LHCN-M2 (cell line): Measurements from ENCODE around the gene CLSTN1. TPM values are rescaled to one million over a fixed set of nuclear protein-coding genes. Genes with fewer than 3 reads are reported as not detected.
A peak's percentile ranks its signal among the peaks of the same experiment; 100 is the strongest.
"Not testable (repeated sequence)": the region's sequence is repeated elsewhere in the genome, so short reads cannot be mapped to it uniquely, and the experiment has no call there.

Experiments
- DNase-seq: peaks from one replicate; pipeline ENCODE4 v3.0.0-alpha.2; 2012; ENCODE audit warnings: low read depth
- total RNA-seq: library from RNA; depleted of rRNA; stranded (reverse); fragments of >200 nt; gene quantifications from 2 replicates; pipeline ENCODE4 v1.2.3, GENCODE V29; 2014

CLSTN1 gene
- total RNA-seq, 1 experiment from 2014 or later: 32.3 TPM

- DNase-seq: no peak
These were observed 2.3 kb upstream of the CLSTN1 start for GRCh38 chr1:9826087-9826486.

DNA sequence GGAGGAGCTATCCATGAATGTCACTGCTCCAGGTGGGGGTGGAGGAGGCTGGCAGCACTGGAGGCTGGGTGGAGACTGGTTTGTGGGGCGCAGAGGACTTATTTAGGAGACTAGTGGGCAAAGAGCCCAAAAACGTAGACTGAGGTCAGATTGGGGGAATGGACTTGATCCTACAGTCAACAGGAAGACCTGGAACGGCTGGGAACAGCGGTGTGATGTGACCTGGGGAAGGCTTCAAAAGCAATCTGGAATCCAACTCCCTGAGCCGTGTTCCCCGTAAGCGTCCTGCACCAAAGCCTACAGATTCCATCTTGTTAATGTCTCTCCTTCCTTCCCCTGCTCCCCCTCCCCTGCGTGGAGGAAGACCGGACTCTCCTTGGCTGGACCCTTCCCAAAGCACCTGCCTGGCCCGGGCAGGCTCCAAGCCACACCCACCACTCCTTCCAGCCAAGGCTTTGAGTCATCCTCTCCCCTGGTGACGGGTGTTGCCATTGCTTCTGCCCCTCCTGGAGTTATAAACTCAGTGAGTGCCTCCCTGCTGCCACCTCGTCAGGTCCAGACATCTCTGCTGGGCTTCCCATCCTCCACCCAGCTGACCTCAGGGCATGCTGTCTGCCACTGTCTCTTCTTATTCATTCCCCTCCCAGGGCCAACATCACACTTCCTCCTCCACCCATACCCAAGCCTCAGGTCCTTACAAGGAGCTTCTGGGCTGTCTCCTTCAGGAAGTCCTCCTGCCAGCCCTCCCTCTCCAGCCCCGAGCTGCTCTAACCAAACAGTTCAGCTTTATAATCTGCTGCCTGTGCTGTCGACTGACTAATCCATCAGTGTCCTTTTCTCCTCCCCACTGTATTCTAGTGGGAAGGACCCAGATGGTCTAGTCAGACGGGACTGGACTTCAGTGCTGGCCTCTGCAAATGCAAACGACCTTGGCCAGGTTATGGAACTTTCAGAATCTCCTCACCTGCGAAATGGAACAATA is 1.6 kb upstream of the CLSTN1 start:
- DNase-seq: peak; percentile 54

GRCh38 chr1:9824702-9825089 is 931 bp upstream of the CLSTN1 start:
- no peak for DNase-seq

DNA sequence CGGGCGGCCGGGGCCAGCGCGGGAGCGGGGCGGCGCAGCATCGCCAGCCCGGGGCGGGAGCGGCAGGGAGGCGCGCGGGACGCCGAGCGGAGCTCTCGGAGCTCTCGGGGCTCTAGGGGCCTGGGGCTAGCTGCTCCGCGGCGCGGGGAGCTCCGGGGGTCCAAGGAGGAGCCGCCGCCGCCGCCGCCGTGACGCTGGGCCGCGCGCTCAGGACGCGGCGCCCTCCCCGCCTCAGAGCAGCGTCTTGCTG is 147 bp downstream of the CLSTN1 start:
- no peak for DNase-seq

- DNase-seq: peak; percentile 9
These were observed 670 bp downstream of the CLSTN1 start for GRCh38 chr1:9822897-9823692.

DNA sequence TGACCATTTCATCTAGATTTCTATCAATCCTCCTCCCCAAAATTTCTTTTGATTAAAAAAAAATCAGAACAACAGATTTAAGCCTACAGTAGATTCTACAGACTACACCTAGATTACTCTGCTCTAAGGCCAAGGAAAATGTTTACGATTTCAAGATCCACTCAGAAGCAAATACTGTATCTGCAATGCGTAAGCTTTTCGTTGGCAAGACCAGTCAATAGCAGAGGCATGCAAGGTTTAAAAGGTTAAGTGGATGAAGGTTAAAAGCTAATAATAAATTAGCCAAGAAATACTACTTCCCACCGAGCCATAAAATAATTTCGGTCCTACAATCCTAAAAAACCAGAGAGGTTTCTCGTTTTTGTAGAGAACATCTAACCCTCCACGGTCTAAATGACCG is 1.3 kb downstream of the CLSTN1 start:
- DNase-seq: no peak

DNA sequence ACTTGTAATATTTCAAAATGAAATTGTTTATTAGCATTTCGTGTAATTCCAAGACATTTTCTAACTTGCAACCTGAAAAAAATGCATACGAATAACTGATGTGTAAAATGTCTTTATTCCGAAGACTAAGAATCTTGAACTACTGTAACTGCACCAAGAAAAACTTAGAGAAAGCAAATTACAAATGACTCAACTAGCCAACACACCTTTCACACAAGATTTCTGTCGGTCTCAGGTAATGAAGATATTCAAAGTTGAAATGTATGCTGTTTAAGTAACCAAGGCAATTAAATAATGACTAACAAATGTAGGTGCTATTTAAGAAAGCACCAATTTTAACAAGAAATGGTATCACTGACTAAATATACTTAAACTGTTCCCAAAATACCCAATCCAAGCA is 2.1 kb downstream of the CLSTN1 start:
- DNase-seq: no peak

DNA sequence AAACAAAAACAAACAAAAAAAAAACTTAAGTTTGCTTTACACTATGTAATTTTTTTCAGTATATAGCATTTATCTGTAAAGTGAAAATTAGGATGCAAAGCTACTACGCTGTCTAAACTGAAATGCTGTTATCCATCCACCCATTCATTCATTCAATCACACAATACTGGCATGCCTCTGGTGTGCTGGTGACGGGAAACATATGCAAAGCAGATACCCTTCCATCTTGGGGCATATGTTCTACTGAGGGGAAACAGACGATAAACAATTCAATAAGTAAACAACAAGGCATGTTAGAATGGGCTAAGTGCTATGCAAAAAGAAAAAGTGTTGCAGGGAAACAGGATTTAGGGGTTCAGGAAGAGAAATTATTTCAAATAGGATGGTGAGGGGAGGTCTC is 3.2 kb downstream of the CLSTN1 start:
- no peak for DNase-seq

GRCh38 chr1:9817734-9818133 is 6.0 kb downstream of the CLSTN1 start:
- no peak for DNase-seq

- no peak for DNase-seq
These were observed 7.6 kb downstream of the CLSTN1 start for GRCh38 chr1:9816199-9816598.

DNA sequence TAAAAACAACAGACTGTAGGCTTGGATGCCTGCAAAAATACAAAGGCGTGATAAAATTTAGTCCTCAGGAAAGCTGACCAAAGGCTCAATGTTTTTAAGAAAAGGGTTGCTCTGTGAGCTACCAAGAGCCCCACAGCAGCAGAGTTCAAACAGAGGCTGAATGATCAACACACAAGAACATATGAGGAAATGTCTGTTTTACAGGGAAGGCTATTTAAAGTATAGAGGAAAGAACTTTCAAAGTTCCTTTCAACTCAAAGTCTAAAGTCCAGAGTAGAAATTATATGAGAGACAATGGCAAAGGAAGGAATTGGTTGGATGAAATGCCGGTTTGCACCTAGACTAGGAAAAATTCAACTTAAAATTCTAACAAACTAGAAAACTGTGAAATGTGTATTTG is 8.6 kb downstream of the CLSTN1 start:
- no peak for DNase-seq

DNA sequence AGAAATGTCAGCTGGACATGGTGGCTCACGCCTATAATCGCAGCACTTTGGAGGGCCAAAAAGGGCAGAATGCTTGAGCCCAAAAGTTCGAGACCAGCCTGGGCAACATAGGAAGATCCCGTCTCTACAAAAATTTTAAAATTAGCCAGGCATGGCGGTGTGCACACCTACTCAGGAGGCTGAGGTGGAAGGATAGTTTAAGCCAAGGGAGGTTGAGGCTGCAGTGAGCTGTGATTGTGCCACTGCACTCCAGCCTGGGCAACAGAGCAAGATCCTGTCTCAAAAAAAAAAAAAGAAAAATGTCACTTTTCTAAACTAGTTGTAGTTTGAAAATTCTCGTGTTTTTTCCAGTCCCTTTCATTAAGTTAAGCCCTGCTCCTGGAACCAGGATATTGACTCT is 9.1 kb downstream of the CLSTN1 start:
- DNase-seq: no peak

- DNase-seq: no peak
These were observed 12.4 kb downstream of the CLSTN1 start for GRCh38 chr1:9811239-9811966.

- no peak for DNase-seq
These were observed 14.7 kb downstream of the CLSTN1 start for GRCh38 chr1:9809100-9809510.

- DNase-seq: no peak
These were observed 15.3 kb downstream of the CLSTN1 start for GRCh38 chr1:9808459-9808858.

- DNase-seq: no peak
These were observed 16.2 kb downstream of the CLSTN1 start for GRCh38 chr1:9807541-9807940.

GRCh38 chr1:9805972-9806371 is 17.8 kb downstream of the CLSTN1 start:
- not testable (repeated sequence) for DNase-seq

DNA sequence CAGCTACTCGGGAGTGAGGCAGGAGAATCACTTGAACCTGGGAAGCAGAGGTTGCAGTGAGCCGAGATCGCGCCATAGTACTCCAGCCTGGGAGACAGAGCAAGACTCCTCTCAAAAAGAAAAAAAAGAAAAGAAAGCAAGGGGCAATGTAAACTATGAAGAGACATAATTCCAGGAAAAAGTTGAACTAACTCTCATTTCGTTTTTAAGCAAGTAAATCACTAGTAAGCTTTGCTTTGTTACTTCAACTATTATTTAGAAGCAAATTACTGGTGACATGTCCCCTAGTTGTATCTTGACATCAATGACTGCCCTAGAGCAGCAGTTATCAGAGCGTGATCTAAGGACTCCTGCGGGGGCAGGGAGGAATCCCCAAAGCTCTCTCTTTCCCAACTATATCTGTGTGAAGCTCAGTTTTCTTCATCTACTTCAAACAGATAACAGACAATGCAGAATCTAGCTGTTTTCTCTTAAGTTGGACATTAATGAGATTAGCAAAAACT is 18.7 kb downstream of the CLSTN1 start:
- no peak for DNase-seq

DNA sequence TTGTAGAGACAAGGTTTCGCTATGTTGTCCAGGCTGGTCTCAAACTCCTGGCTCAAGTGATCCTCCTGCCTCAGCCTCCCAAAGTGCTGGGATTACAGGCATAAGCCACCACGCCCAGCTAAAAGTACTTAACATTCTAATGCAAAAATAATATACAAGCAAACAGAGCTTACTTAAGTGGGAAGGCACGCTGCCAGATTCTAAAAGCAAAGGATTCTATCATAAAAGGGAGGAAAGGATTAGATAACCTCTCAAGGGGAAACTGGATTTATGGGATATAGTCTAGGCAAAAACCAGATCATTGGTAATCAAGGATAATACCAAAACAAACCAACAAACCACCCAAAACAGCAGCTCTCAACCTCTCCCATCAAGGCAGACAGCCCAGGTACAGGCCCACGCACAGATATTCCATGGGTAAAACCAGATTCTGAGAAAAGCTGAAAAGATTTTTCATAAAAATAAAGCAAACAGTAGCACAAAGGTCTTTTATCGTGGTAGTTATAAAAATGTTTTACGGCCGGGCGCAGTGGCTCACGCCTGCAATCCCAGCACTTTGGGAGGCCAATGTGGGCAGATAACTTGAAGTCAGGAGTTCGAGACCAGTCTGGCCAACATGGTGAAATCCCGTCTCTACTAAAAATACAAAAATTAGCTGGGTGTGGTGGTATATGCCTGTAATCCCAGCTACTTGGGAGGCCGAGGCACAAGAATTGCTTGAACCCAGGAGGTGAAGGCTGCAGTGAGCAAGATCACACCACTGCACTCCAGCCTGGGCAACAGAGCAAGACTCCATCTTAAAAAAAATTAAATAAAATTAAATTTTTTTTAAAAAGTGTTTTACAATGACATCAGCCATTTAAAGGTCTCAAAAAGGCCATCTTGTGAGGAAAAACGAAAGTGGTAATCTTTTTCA is 20.5 kb downstream of the CLSTN1 start:
- not testable (repeated sequence) for DNase-seq

DNA sequence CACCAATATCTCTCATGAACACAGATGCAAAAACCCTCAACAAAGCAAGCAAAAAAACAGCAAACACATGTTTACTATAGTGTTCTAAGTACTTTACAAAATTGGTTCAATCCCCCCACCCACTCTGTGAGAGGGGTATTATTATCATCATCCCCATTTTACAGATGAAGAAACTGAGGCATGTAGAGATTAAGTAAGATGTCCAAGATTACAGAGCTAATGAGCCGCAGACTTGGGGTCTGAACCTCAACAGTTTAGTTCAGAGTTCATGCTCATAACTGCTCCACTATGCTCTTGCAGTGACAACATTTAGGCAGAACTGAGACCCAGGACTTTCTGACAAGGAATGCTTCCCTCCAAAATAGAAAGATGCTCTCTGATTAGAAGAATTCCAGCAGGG is 21.9 kb downstream of the CLSTN1 start:
- no peak for DNase-seq
